MM.1S (cell line): ENCODE data around the gene ZG16B.

Experiments used
- EZH2 ChIP-seq: fragments of 300-600 bp; sonication (generic); optimal IDR thresholded peaks from 2 replicates; pipeline ENCODE3; 2017; ENCODE audit warnings: low read depth, mild to moderate bottlenecking, antibody characterized with exemption, low read length, mixed read lengths
- EZH2phosphoT487 ChIP-seq: fragments of 300-600 bp; sonication (generic); IDR thresholded peaks from 2 replicates; pipeline ENCODE4 v1.6.1; 2018; ENCODE audit warnings: antibody characterized with exemption, low read length
- TF ChIP-seq, protein P1 (sequence below): fragments of 300-600 bp; sonication (generic); IDR thresholded peaks from 2 replicates; pipeline ENCODE4 v1.5.1; 2016; ENCODE audit warnings: antibody characterized with exemption, low read length, mixed read lengths

- TF ChIP-seq EZH2 (no peak), EZH2phosphoT487 (no peak)
- TF ChIP-seq, protein P1, sequence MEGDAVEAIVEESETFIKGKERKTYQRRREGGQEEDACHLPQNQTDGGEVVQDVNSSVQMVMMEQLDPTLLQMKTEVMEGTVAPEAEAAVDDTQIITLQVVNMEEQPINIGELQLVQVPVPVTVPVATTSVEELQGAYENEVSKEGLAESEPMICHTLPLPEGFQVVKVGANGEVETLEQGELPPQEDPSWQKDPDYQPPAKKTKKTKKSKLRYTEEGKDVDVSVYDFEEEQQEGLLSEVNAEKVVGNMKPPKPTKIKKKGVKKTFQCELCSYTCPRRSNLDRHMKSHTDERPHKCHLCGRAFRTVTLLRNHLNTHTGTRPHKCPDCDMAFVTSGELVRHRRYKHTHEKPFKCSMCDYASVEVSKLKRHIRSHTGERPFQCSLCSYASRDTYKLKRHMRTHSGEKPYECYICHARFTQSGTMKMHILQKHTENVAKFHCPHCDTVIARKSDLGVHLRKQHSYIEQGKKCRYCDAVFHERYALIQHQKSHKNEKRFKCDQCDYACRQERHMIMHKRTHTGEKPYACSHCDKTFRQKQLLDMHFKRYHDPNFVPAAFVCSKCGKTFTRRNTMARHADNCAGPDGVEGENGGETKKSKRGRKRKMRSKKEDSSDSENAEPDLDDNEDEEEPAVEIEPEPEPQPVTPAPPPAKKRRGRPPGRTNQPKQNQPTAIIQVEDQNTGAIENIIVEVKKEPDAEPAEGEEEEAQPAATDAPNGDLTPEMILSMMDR: no peak
Observed at GRCh38 chr16:2786826-2787151, 43.3 kb upstream of the ZG16B start.
